ENCODE measurements around the gene SOAT1. TPM values are rescaled to one million over a fixed set of nuclear protein-coding genes. Genes with fewer than 3 reads are reported as not detected.

The SOAT1 gene
- total and polyA plus RNA-seq, 10 of the 15 experiments (the other 5 are each of a cell fraction or from before 2014, with no cell fraction given): 8.6 to 68.5 (median 22.3) TPM

DNA sequence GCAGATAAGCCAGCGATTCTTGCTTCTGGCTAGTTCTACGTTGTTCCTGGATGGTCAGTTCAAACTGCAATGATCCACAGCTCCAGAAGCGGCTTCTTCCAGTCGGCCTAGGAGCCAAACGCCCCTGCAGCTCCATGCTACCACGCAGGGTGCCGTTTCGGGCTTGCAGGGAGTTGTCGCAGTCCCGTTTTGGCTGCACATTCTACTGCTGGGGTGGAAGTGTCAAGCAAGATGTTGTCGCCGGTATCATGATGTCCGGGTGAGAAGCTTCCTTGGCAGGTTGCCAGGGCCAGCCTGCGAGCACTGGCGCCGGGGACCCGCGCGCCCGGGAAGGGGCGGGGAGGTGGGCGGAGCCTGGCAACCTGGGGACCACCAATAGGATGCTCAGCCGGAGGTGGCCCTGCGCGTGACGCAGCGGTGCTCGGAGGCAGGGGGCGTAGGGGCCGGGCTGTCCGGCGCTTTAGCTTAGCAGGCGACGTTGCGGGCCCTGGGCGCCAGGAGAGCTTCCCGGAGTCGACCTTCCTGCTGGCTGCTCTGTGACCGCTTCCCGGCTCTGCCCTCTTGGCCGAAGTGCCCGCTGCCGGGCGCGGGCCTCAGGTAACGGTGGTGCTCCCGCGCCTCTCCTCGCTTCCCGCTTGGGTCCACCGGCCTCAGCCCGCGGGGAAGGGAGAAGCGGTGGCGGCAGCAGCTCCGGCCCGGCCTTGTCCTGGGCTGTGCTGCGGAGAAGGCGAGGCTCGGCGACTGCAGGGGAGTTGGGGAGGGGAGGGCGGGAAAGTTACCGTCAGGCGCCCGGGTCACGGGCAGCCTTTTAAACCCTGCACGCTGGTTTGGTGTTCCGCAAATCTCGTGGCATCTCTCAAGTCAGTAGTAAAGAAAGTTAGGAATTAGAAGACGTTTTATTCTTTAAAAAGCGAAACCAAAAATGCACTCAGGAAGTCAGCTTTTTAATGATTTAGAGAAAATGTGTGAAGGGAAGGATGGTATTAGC is at the start of gene SOAT1 (continued):
- TF ChIP-seq BHLHE40 (IDR thresholded peaks at IDR 0.05; ENCODE audit: borderline replicate concordance in 1 of 2, low read depth in 2 of 2, low read length in 1 of 2) (peak; percentile 41 to 87; a peak in 3 of 4 replicates), CHD1 (IDR thresholded peaks at IDR 0.05; ENCODE audit: low read depth, low read length) (no peak), ZNF622 (IDR thresholded peaks at IDR 0.05) (no peak), IKZF2 (IDR thresholded peaks at IDR 0.05) (peak; percentile 57 to 65; a peak in 3 of 4 replicates), PAX8 (IDR thresholded peaks at IDR 0.05) (no peak), BCL3 (IDR thresholded peaks at IDR 0.05; ENCODE audit: borderline replicate concordance, insufficient read depth, low read depth, low read length, poor library complexity, severe bottlenecking) (no peak), CBFB (IDR thresholded peaks at IDR 0.05; ENCODE audit: low read depth) (no peak), LARP7 (IDR thresholded peaks at IDR 0.05) (peak; percentile 63), RFX5 (IDR thresholded peaks at IDR 0.05; ENCODE audit: low read depth, low read length) (peak; percentile 75; the same call in 1 of the 2 replicates), IKZF1 (conservative IDR thresholded peaks at IDR 0.05) (peak; percentile 85), SREBF2 (IDR thresholded peaks at IDR 0.05; ENCODE audit: low read length) (no peak), POLR2A (IDR thresholded peaks at IDR 0.05; ENCODE audit: low read depth, low read length) (peak; percentile 89), ZNF274 (IDR thresholded peaks at IDR 0.05; ENCODE audit: insufficient read depth, insufficient read length) (no peak), SP1 (IDR thresholded peaks at IDR 0.05; ENCODE audit: low read depth, low read length) (peak; percentile 49), ETV6 (conservative IDR thresholded peaks at IDR 0.05 in 1 of 2, IDR thresholded peaks at IDR 0.05 in 1 of 2; ENCODE audit: borderline replicate concordance in 1 of 2, low read depth in 1 of 2) (no peak), HDAC6 (IDR thresholded peaks at IDR 0.05; ENCODE audit: unreplicated experiment) (no peak)
- TF ChIP-seq, protein P1, sequence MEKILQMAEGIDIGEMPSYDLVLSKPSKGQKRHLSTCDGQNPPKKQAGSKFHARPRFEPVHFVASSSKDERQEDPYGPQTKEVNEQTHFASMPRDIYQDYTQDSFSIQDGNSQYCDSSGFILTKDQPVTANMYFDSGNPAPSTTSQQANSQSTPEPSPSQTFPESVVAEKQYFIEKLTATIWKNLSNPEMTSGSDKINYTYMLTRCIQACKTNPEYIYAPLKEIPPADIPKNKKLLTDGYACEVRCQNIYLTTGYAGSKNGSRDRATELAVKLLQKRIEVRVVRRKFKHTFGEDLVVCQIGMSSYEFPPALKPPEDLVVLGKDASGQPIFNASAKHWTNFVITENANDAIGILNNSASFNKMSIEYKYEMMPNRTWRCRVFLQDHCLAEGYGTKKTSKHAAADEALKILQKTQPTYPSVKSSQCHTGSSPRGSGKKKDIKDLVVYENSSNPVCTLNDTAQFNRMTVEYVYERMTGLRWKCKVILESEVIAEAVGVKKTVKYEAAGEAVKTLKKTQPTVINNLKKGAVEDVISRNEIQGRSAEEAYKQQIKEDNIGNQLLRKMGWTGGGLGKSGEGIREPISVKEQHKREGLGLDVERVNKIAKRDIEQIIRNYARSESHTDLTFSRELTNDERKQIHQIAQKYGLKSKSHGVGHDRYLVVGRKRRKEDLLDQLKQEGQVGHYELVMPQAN (conservative IDR thresholded peaks at IDR 0.05): peak; percentile 89
- TF ChIP-seq, protein P2, sequence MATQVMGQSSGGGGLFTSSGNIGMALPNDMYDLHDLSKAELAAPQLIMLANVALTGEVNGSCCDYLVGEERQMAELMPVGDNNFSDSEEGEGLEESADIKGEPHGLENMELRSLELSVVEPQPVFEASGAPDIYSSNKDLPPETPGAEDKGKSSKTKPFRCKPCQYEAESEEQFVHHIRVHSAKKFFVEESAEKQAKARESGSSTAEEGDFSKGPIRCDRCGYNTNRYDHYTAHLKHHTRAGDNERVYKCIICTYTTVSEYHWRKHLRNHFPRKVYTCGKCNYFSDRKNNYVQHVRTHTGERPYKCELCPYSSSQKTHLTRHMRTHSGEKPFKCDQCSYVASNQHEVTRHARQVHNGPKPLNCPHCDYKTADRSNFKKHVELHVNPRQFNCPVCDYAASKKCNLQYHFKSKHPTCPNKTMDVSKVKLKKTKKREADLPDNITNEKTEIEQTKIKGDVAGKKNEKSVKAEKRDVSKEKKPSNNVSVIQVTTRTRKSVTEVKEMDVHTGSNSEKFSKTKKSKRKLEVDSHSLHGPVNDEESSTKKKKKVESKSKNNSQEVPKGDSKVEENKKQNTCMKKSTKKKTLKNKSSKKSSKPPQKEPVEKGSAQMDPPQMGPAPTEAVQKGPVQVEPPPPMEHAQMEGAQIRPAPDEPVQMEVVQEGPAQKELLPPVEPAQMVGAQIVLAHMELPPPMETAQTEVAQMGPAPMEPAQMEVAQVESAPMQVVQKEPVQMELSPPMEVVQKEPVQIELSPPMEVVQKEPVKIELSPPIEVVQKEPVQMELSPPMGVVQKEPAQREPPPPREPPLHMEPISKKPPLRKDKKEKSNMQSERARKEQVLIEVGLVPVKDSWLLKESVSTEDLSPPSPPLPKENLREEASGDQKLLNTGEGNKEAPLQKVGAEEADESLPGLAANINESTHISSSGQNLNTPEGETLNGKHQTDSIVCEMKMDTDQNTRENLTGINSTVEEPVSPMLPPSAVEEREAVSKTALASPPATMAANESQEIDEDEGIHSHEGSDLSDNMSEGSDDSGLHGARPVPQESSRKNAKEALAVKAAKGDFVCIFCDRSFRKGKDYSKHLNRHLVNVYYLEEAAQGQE (IDR thresholded peaks at IDR 0.05; ENCODE audit: low read depth, low read length): no peak
- TF ChIP-seq, protein P3, sequence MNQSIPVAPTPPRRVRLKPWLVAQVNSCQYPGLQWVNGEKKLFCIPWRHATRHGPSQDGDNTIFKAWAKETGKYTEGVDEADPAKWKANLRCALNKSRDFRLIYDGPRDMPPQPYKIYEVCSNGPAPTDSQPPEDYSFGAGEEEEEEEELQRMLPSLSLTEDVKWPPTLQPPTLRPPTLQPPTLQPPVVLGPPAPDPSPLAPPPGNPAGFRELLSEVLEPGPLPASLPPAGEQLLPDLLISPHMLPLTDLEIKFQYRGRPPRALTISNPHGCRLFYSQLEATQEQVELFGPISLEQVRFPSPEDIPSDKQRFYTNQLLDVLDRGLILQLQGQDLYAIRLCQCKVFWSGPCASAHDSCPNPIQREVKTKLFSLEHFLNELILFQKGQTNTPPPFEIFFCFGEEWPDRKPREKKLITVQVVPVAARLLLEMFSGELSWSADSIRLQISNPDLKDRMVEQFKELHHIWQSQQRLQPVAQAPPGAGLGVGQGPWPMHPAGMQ (IDR thresholded peaks at IDR 0.05; ENCODE audit: borderline replicate concordance): no peak
